WERI-Rb-1 (cell line): Measurements from ENCODE around the gene CDH4.

Experiments
- DNase-seq: peaks from one replicate; pipeline ENCODE4 v3.0.0-alpha.2; 2020
- H3K27ac ChIP-seq: fragments of 250-450 bp; sonication (Bioruptor Pico); 2 replicates; pipeline ENCODE4 v1.5.1; 2020; ENCODE audit warnings: mild to moderate bottlenecking, moderate library complexity
- H3K27me3 ChIP-seq: fragments of 250-450 bp; sonication (Bioruptor Pico); 2 replicates; pipeline ENCODE4 v1.5.1; 2021; ENCODE audit warnings: mild to moderate bottlenecking, low read depth, moderate library complexity; ENCODE audit not compliant: insufficient read depth, severe bottlenecking
- H3K36me3 ChIP-seq: fragments of 250-450 bp; sonication (Bioruptor Pico); 2 replicates; pipeline ENCODE4 v1.5.1; 2020; ENCODE audit warnings: mild to moderate bottlenecking, moderate library complexity
- H3K4me3 ChIP-seq: 2 replicates; pipeline ENCODE4 v1.5.1; 2011; ENCODE audit warnings: low read depth, mild to moderate bottlenecking, control low read depth, low read length
- H3K9me3 ChIP-seq: fragments of 250-450 bp; sonication (Bioruptor Pico); 2 replicates; pipeline ENCODE4 v1.5.1; 2021; ENCODE audit warnings: mild to moderate bottlenecking, moderate library complexity; ENCODE audit not compliant: severe bottlenecking
- TF ChIP-seq, protein P1 (sequence below): IDR thresholded peaks from 2 replicates; pipeline ENCODE4 v1.5.1; 2011; ENCODE audit warnings: low read depth, mild to moderate bottlenecking, control low read depth, inconsistent platforms, low read length

Gene CDH4

DNA sequence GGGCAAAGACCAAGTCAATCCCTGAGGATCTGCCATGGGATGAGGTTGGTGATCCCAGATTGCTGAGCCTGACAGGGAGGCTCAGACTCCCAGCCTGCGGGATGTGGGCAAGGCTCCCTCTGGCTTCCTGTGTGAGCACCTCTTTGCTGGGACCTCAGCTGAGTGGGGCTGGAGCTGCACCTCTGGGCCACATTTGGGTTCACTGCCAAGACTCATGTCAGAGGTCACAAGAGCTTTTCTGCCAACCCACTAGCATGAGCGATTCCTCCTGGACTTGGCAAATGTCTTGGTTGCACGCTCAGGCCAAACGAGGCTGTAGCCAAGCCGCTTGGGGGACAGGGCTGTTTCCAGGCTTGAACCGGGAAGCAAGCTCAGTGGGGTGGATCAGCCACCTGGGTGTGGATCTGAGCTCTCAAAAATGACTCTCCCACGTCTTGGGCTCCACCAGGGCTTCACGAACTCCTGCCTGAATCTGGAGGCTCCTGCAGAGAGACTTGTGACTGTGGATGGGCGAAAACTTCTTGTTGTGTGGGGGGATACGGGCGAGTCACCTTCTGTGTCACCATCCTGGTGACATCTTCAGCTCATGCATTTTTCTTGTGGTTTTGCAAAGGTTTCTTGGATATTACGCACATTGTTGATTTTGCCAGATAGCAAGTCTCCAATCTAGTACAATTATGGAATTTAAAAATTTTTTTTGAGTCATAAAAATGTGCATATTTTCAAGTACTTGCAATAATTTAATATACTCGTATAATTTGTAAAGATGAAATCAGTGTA lies 359.5 kb downstream of the CDH4 start:
- Histone ChIP-seq H3K27ac (no peak overlapping the region), H3K36me3 (no peaks in the 10 kb centered on the region), H3K4me3 (no peak overlapping the region), H3K27me3 (peaks cover 82% of the 10 kb centered on the region), H3K9me3 (peaks cover 9% of the 10 kb centered on the region)
- no peak for DNase-seq
- TF ChIP-seq, protein P1, sequence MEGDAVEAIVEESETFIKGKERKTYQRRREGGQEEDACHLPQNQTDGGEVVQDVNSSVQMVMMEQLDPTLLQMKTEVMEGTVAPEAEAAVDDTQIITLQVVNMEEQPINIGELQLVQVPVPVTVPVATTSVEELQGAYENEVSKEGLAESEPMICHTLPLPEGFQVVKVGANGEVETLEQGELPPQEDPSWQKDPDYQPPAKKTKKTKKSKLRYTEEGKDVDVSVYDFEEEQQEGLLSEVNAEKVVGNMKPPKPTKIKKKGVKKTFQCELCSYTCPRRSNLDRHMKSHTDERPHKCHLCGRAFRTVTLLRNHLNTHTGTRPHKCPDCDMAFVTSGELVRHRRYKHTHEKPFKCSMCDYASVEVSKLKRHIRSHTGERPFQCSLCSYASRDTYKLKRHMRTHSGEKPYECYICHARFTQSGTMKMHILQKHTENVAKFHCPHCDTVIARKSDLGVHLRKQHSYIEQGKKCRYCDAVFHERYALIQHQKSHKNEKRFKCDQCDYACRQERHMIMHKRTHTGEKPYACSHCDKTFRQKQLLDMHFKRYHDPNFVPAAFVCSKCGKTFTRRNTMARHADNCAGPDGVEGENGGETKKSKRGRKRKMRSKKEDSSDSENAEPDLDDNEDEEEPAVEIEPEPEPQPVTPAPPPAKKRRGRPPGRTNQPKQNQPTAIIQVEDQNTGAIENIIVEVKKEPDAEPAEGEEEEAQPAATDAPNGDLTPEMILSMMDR, result no peak

DNA sequence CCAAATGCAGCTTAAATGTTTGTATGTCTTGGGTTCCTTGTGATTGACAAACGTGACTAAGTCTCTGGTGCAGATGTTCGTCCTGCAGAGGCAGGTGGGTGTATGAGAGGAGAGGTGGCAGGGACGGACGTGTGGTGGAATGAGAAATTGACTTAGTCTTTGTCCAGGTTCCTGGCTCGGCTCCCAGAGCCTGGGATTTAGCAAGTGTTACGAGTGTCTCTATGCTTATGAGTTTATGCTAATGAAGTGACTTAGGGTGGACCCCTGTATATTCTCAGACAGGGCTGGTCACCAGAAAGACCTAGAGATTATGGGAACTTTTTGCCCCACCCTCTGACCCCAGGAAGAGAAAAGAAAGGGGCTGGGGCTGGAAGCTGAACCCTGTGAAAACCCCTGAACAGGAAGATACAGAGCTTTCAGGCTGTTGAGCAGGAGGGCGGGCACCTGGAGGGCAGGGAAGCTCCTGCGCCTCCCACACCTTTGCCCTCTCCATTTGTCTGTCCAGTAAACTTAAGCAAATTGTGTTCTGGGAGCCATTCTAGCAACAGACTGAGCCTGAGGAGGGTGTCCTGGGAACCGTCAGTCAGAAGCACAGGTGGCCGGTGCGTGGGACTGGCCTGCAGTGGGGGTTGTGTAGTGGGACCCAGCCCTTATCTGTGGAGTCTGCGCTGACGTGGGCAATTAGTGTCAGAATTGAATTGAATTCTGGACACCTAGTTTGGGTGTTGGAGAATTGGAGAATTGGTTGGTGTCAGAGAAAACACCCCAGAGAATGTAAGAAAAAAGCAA lies 362.1 kb downstream of the CDH4 start:
- Histone ChIP-seq H3K4me3 (no peak overlapping the region), H3K27me3 (peaks cover 81% of the 10 kb centered on the region), H3K9me3 (peaks cover 12% of the 10 kb centered on the region), H3K27ac (no peak overlapping the region), H3K36me3 (no peaks in the 10 kb centered on the region)
- no peak for DNase-seq
- TF ChIP-seq, protein P1, result no peak

DNA sequence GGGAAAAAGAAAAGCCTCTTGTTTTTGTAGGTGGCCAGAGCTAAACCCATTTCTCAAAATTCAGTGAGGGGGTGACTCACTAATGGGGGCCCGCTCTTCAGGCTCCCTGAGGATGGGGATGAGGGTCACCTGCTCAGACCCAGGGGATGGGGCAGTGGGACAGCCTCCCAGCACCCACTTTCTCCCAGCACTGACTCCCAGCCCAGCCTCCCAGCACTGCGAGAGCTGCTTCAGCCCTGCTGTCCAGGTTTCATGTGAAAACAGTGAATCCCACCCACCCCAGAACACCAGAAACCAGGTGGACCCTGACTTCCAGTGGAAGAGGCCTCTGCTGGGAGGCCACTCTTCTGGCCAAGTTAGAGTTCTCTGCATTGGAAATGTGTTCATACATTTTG lies 362.6 kb downstream of the CDH4 start:
- H3K27ac ChIP-seq, result no peak overlapping the region
- peaks cover 81% of the 10 kb centered on the region for H3K27me3 ChIP-seq
- H3K36me3 ChIP-seq, result no peaks in the 10 kb centered on the region
- H3K9me3 ChIP-seq, result peaks cover 12% of the 10 kb centered on the region
- H3K4me3 ChIP-seq, result no peak overlapping the region
- TF ChIP-seq, protein P1, result no peak
- no peak for DNase-seq

DNA sequence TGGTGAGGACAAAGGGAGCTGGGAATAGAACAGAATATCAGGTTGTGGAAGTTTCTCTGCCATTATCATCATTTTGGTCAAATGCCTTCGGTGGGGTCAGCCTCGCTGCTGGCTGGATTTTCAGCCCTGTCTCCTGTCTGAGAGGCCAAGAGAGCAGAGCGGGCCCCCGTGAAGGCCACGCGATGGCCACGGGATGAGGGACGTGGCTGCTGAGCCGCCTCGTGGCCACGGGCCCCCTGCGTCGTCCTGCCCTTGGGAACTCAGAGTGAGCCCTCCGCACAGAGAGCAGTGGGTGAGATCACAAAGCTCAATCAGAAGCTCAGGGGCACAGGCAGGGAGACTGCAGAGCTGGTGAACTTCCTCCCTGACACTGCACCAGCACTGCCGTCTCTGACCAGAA lies 363.7 kb downstream of the CDH4 start:
- H3K9me3 ChIP-seq, result peaks cover 12% of the 10 kb centered on the region
- DNase-seq, result no peak
- H3K36me3 ChIP-seq, result no peaks in the 10 kb centered on the region
- no peak overlapping the region for H3K27ac ChIP-seq
- TF ChIP-seq, protein P1, result no peak
- H3K4me3 ChIP-seq, result no peak overlapping the region
- peaks cover 77% of the 10 kb centered on the region for H3K27me3 ChIP-seq

DNA sequence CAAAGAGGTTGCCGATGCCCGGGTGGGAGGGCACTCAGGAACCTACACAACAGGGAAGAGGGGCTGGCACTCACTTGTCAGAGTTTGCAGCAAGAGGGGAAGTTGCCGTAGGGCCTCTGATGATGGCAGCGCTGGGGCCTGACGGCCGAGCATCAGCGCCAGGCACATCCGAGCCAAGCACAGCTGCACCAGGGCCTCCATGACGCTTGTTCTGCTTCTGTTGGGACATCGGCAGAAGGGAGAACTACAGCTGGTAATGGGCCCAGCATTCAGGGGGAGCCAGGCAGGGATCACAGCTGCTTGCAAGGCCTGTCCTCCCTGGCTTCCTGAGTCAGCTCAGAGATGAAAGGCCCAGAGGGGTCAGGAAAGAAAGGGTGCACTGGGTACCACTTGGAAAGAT lies 367.7 kb downstream of the CDH4 start:
- TF ChIP-seq, protein P1, result no peak
- H3K36me3 ChIP-seq, result no peaks in the 10 kb centered on the region
- no peak overlapping the region for H3K27ac ChIP-seq
- peaks cover 88% of the 10 kb centered on the region for H3K27me3 ChIP-seq
- H3K4me3 ChIP-seq, result no peak overlapping the region
- peaks cover 3% of the 10 kb centered on the region for H3K9me3 ChIP-seq
- DNase-seq, result no peak
